T-helper 1 cell treated with Interleukin-12 subunit alpha and Interleukin-12 subunit beta and Interleukin-4 antibody, amounts not matched to agents 30 μg/mL and 1 μg/mL, for 36 hours (primary cell): ENCODE data around the gene CA11.
"Not testable (repeated sequence)": the region's sequence is repeated elsewhere in the genome, so short reads cannot be mapped to it uniquely, and the experiment has no call there.

Experiments
- H3K27ac Mint-ChIP-seq: one replicate; pipeline ENCODE4 v1.8.0; 2021; ENCODE audit warnings: mild to moderate bottlenecking, mixed read lengths
- H3K27me3 Mint-ChIP-seq: one replicate; pipeline ENCODE4 v1.8.0; 2021; ENCODE audit warnings: low read depth, mixed read lengths
- H3K36me3 Mint-ChIP-seq: one replicate; pipeline ENCODE4 v1.8.0; 2021; ENCODE audit warnings: low read depth, mixed read lengths
- H3K4me1 Mint-ChIP-seq: one replicate; pipeline ENCODE4 v1.8.0; 2021; ENCODE audit warnings: low read depth, mixed read lengths
- H3K4me3 Mint-ChIP-seq: one replicate; pipeline ENCODE4 v1.8.0; 2021; ENCODE audit warnings: mild to moderate bottlenecking, moderate library complexity, mixed read lengths
- H3K9me3 Mint-ChIP-seq: one replicate; pipeline ENCODE4 v1.8.0; 2021; ENCODE audit warnings: mixed read lengths

The CA11 gene

DNA sequence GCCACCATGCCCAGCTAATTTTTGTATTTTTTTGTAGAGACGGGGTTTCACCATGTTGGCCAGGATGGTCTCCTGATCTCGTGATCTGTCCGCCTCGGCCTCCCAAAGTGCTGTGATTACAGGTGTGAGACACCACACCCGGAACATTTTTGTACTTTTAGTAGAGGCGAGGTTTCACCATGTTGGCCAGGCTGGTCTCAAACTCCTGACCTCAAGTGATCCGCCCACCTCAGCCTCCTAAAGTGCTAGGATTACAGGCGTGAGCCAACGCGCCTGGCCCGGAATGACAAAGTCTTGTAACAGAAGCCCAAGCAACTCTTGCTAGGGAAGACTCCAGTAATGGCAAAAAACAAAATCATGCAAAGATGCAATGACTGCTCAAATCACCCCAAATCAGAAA, 13.7 kb downstream of the CA11 start:
- not testable (repeated sequence) for H3K4me3 Mint-ChIP-seq, H3K9me3 Mint-ChIP-seq, H3K36me3 Mint-ChIP-seq, H3K27me3 Mint-ChIP-seq
- Mint-ChIP-seq H3K27ac (peak overlapping the region; percentile 20), H3K4me1 (peaks cover 16% of the 10 kb centered on the region)

DNA sequence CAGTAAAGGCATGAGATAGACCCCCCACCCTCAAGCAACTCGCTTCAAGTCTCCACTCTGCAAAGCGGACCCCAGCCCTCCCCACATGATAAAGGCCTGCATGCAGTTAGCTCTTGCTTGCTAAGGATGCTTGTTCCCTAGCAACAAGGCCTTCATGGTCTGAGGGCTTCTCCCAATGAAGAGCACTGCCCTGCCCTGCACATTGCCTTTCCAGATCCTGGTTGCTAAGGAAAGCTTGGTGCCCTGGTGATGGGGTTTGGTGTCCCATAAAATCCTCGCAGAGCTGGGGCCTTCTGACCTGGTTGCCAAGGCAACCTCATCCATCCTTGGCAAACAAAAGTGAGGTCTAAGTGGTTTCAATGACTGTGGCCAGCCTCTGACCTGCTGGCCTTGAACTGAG, 14.8 kb downstream of the CA11 start:
- H3K4me1 Mint-ChIP-seq, result peaks cover 19% of the 10 kb centered on the region

DNA sequence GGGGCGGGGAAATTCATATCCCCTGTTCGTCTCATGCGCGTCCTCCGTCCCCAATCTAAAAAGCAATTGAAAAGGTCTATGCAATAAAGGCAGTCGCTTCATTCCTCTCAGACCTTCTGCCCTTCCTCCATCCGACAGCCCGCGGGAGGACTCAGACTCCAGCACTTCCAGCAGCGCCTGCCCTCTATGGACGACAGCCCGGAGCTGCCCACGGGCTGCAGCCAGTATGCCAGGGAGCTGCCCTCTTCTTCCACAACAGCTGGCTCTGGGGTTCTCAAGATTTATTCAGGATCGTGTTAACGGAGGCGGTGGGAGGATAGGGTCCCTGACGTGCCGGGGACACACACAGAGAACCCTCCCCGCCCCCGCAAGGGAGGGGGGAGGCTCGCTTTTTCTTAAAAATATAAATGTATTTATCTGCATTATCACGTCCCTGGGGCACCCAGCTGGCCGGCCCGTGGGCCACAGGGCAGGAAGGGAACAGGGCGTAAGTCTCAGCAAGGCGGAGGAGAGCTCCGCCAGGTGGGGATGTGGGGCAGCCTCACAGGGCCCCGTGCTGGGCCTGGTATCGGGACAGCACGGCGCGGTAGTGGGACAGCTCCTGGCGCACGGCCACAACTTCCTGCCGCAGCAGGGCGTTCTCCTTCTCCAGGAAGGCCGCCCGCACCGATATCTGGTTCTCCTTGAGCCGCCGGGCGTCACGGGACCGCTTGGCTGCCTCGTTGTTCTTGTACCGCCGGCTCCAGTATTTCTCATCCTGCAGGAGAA, 15.5 kb downstream of the CA11 start:
- H3K36me3 Mint-ChIP-seq, result peaks cover 12% of the 10 kb centered on the region
- H3K9me3 Mint-ChIP-seq, result no peaks in the 10 kb centered on the region
- H3K27ac Mint-ChIP-seq, result no peak overlapping the region
- H3K4me3 Mint-ChIP-seq, result no peak overlapping the region
- peaks cover 19% of the 10 kb centered on the region for H3K4me1 Mint-ChIP-seq
- H3K27me3 Mint-ChIP-seq, result no peaks in the 10 kb centered on the region

More for the DNA sequence above, 14.8 kb downstream of the CA11 start:
- Mint-ChIP-seq H3K4me3 (no peak overlapping the region), H3K27me3 (no peaks in the 10 kb centered on the region), H3K36me3 (peaks cover 12% of the 10 kb centered on the region), H3K9me3 (no peaks in the 10 kb centered on the region), H3K27ac (no peak overlapping the region)

DNA sequence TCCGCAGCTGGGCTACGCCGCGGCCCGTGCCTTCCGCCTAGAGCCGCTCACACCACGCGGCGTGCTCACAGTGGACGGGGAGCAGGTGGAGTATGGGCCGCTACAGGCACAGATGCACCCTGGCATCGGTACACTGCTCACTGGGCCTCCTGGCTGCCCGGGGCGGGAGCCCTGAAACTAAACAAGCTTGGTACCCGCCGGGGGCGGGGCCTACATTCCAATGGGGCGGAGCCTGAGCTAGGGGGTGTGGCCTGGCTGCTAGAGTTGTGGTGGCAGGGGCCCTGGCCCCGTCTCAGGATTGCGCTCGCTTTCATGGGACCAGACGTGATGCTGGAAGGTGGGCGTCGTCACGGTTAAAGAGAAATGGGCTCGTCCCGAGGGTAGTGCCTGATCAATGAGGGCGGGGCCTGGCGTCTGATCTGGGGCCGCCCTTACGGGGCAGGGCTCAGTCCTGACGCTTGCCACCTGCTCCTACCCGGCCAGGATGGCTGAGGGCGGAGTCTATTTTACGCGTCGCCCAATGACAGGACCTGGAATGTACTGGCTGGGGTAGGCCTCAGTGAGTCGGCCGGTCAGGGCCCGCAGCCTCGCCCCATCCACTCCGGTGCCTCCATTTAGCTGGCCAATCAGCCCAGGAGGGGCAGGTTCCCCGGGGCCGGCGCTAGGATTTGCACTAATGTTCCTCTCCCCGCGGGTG, 16.2 kb downstream of the CA11 start:
- H3K27me3 Mint-ChIP-seq, result no peaks in the 10 kb centered on the region
- H3K4me3 Mint-ChIP-seq, result no peak overlapping the region
- peaks cover 12% of the 10 kb centered on the region for H3K36me3 Mint-ChIP-seq
- peaks cover 18% of the 10 kb centered on the region for H3K4me1 Mint-ChIP-seq
- no peaks in the 10 kb centered on the region for H3K9me3 Mint-ChIP-seq
- H3K27ac Mint-ChIP-seq, result no peak overlapping the region

DNA sequence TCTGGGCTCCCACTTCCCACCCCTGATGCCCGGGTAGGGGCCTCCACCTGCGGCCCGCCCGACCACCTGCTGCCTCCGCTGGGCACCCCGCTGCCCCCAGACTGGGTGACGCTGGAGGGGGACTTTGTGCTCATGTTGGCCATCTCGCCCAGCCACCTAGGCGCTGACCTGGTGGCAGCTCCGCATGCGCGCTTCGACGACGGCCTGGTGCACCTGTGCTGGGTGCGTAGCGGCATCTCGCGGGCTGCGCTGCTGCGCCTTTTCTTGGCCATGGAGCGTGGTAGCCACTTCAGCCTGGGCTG, 16.7 kb downstream of the CA11 start:
- Mint-ChIP-seq H3K27ac (no peak overlapping the region), H3K27me3 (no peaks in the 10 kb centered on the region), H3K36me3 (peaks cover 12% of the 10 kb centered on the region), H3K9me3 (no peaks in the 10 kb centered on the region), H3K4me3 (no peak overlapping the region), H3K4me1 (peaks cover 17% of the 10 kb centered on the region)

DNA sequence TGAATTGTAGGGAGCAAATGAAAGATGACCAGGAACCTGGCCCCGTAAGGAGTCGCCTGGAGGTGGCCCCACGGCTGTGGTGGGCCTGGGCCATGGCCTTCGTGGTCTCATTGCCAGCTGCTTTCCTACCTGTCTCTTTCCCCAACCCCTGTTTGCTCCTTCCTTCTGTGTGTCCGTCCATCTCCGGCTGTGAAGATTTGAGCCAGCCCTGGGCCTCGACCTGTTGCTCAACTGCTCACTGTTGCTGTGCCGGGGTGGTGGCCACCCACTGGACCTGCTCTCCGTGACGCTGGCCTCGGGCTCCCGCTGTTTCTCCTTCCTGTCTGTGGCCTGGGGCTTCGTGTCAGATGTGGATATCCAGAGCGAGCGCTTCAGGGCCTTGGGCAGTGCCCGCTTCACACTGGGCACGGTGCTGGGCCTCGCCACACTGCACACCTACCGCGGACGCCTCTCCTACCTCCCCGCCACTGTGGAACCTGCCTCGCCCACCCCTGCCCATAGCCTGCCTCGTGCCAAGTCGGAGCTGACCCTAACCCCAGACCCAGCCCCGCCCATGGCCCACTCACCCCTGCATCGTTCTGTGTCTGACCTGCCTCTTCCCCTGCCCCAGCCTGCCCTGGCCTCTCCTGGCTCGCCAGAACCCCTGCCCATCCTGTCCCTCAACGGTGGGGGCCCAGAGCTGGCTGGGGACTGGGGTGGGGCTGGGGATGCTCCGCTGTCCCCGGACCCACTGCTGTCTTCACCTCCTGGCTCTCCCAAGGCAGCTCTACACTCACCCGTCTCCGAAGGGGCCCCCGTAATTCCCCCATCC, 17.3 kb downstream of the CA11 start:
- H3K27me3 Mint-ChIP-seq, result no peaks in the 10 kb centered on the region
- H3K4me1 Mint-ChIP-seq, result peaks cover 17% of the 10 kb centered on the region
- no peak overlapping the region for H3K27ac Mint-ChIP-seq
- peaks cover 15% of the 10 kb centered on the region for H3K36me3 Mint-ChIP-seq
- H3K9me3 Mint-ChIP-seq, result no peaks in the 10 kb centered on the region
- no peak overlapping the region for H3K4me3 Mint-ChIP-seq

DNA sequence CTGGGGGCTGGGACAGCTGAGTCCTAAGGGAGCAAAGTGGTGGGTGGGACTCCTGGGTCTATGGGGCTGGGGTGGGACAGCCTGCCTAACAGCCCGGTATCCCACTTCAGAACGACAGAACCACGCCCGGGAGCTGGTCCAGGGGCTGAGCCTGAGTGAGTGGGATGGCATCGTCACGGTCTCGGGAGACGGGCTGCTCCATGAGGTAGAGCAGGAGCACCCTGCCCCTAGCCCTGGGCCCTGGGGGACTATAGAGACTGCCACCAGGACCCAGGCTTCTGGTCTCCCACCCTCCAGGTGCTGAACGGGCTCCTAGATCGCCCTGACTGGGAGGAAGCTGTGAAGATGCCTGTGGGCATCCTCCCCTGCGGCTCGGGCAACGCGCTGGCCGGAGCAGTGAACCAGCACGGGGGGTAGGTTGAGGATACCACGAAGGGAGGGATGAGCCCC, 18.1 kb downstream of the CA11 start:
- Mint-ChIP-seq H3K4me3 (no peak overlapping the region), H3K27me3 (no peaks in the 10 kb centered on the region), H3K4me1 (peaks cover 22% of the 10 kb centered on the region), H3K9me3 (no peaks in the 10 kb centered on the region), H3K36me3 (peaks cover 20% of the 10 kb centered on the region), H3K27ac (no peak overlapping the region)

DNA sequence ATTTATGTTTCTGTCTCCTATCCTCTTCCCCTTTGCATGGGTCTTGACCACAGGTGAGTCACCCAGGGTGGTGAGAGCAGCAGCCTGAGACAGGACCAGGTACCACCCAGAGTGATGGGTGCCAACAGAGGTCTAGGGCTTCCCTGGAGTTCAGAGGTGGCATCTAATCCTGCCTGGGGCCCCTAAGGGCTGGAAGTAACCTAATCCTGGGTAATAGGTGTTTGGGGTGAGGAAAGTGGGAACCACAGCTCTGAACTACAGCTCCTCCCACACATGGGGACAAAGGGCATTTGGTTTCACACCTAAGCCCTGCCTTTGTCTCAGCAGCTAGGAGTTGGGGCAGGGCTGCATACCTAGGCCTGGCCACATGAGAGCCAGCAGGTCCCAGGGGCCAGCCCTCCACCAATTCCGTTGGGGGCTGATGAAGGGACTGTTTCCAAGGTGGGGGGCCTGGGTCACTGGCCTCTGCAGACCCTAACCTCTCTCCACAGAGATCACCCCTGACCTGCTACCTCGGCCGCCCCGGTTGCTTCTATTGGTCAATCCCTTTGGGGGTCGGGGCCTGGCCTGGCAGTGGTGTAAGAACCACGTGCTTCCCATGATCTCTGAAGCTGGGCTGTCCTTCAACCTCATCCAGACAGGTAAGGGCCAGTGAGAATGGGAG, 18.7 kb downstream of the CA11 start:
- Mint-ChIP-seq H3K36me3 (peaks cover 22% of the 10 kb centered on the region), H3K4me3 (no peak overlapping the region), H3K27ac (no peak overlapping the region), H3K9me3 (no peaks in the 10 kb centered on the region), H3K27me3 (no peaks in the 10 kb centered on the region), H3K4me1 (peaks cover 24% of the 10 kb centered on the region)

DNA sequence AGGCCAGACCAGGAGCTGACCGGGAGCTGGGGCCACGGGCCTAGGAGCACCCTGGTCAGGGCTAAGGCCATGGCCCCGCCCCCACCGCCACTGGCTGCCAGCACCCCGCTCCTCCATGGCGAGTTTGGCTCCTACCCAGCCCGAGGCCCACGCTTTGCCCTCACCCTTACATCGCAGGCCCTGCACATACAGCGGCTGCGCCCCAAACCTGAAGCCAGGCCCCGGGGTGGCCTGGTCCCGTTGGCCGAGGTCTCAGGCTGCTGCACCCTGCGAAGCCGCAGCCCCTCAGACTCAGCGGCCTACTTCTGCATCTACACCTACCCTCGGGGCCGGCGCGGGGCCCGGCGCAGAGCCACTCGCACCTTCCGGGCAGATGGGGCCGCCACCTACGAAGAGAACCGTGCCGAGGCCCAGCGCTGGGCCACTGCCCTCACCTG, 20.1 kb downstream of the CA11 start:
- Mint-ChIP-seq H3K9me3 (no peaks in the 10 kb centered on the region), H3K27ac (no peak overlapping the region), H3K36me3 (peaks cover 29% of the 10 kb centered on the region), H3K4me3 (no peak overlapping the region), H3K27me3 (no peaks in the 10 kb centered on the region), H3K4me1 (peaks cover 31% of the 10 kb centered on the region)

DNA sequence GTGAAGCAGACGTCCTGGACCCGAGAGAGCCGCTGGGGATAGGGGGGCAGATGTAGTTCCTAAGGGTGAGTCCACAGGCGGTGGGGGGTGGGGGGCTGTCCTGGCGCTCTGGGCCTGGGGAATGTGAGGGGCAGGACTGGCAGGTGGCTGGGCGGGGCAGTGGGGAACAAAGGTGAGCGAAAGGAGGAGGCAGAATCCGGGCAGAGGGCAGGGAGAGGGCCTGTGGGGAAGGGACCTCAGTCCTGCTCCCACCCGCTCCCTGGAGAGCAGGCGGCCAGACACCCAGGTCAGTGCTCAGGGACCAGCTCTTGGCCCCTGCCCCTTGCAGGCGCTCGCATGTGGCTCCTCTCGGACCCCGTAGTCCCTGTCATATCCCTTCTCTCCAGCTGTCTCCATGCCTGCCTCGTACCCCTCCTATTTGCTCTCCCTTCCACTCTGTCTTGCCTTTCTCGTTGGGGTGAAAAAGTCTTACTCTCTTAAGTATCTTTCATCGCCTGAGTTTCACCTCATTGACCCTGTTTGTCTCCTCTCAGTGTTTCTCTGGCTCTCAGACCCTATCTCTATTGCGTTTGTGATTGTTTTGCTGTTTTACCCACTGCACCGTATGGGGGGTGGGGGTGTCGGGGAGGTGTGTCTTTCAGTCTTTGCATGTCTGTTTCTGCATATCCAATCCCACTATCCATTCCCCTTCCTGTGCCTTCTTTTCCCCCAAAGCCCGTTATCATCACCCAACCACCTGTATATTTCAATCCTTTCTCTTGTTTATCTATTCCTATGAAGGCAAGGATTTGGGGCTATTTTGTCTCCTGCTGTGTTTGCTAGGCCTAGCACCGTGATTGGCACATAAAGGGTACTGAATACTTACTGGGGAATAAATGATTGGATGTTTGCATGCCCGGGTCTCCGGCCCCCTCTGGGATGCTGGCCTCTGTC, 20.9 kb downstream of the CA11 start:
- Mint-ChIP-seq H3K27me3 (no peaks in the 10 kb centered on the region), H3K4me3 (peak overlapping the region; percentile 85), H3K27ac (peak overlapping the region; percentile 52), H3K4me1 (peaks cover 31% of the 10 kb centered on the region), H3K9me3 (no peaks in the 10 kb centered on the region), H3K36me3 (peaks cover 28% of the 10 kb centered on the region)

DNA sequence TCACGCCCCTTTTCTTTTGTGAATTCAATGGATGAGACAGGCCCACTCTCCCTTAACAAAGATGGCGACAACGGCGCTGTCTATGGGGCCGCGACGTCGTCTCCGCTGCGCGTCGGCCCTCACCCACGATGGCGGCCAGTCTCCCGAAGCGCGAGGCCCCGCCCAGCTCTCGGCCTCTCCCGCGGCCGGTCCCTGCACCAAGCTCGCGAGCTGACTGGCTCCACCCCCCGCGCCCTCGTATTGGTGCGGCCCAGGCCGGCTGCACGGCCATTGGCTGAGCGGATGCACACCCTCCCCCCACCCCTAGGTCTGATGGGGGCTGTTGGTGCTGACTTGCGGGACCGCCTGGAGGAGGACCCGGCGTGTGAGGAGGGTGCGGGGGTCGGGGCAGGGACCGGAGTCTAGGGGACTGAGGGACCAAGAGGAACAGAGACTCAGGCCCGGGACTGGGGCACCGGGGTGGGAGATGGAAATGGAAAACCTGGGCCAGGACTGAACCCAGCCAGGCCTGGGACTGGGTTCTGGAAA, 21.9 kb downstream of the CA11 start:
- Mint-ChIP-seq H3K4me3 (peak overlapping the region; percentile 85), H3K27ac (peak overlapping the region; percentile 97), H3K4me1 (peaks cover 37% of the 10 kb centered on the region), H3K27me3 (no peaks in the 10 kb centered on the region), H3K36me3 (peaks cover 29% of the 10 kb centered on the region), H3K9me3 (no peaks in the 10 kb centered on the region)

DNA sequence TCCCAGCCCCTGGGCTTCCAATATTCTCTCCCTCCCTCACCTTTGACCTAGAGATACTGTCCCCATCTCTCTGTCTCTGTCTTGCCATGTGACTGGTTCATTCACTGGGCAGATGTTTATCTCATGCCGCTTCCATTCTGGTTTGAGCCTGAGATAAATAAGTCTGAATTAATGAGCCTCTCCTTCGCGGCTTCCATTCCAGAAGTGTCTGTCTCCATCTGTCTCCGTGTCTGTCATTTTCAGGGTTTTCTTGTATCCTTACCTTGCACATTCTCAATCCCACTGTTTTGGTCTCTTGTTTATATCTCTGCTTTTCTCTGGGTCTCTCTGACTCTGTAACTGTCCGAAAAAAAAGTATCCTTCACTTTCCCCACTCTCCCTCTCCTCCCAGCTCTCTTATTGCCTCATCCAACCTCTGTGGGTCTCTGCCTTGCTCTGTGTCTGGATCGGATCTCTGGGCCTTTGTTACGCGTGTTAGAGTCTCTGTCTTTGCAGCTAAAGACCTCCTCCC, 22.4 kb downstream of the CA11 start:
- Mint-ChIP-seq H3K36me3 (peaks cover 29% of the 10 kb centered on the region), H3K27me3 (no peaks in the 10 kb centered on the region), H3K4me3 (peak overlapping the region; percentile 85), H3K4me1 (peaks cover 37% of the 10 kb centered on the region), H3K9me3 (no peaks in the 10 kb centered on the region), H3K27ac (peak overlapping the region; percentile 97)
